Neural progenitor cell (in vitro differentiated cells): ENCODE data around the gene ATP6V0A4. TPM values are rescaled to one million over a fixed set of nuclear protein-coding genes. Genes with fewer than 3 reads are reported as not detected.

ENCODE experiments used
- DNase-seq: peaks from one replicate; pipeline ENCODE4 v3.0.0-alpha.2; 2016; ENCODE audit warnings: low spot score
- H2AFZ ChIP-seq: fragments of 200-600 bp; sonication (generic); replicated peaks from 2 replicates; pipeline ENCODE4 v1.6.1; 2016; ENCODE audit warnings: antibody characterized with exemption
- H3F3A ChIP-seq: fragments of 200-600 bp; sonication (generic); 2 replicates; pipeline ENCODE4 v1.6.1; 2016; ENCODE audit warnings: antibody characterized with exemption, low read depth
- H3K27ac ChIP-seq: fragments of 200-600 bp; sonication (generic); 2 replicates; pipeline ENCODE4 v1.5.1; 2016; ENCODE audit warnings: mild to moderate bottlenecking
- H3K27me3 ChIP-seq: fragments of 200-600 bp; sonication (generic); 2 replicates; pipeline ENCODE4 v1.6.1; 2016; ENCODE audit warnings: mild to moderate bottlenecking, moderate library complexity
- H3K36me3 ChIP-seq: fragments of 200-600 bp; sonication (generic); 2 replicates; pipeline ENCODE4 v1.5.1; 2016
- H3K4me1 ChIP-seq: fragments of 200-600 bp; sonication (generic); 2 replicates; pipeline ENCODE4 v1.6.1; 2016; ENCODE audit warnings: mixed run types
- H3K4me2 ChIP-seq: fragments of 200-600 bp; sonication (generic); 2 replicates; pipeline ENCODE4 v1.6.1; 2016
- H3K4me3 ChIP-seq: fragments of 200-600 bp; sonication (generic); 2 replicates; pipeline ENCODE4 v1.5.1; 2016
- H3K79me2 ChIP-seq: fragments of 200-600 bp; sonication (generic); 2 replicates; pipeline ENCODE4 v1.6.1; 2016; ENCODE audit warnings: low read depth
- H3K9ac ChIP-seq: fragments of 200-600 bp; sonication (generic); 2 replicates; pipeline ENCODE4 v1.6.1; 2016
- H3K9me3 ChIP-seq: fragments of 200-600 bp; sonication (generic); 2 replicates; pipeline ENCODE4 v1.5.1; 2016; ENCODE audit warnings: low read depth
- H4K20me1 ChIP-seq: fragments of 200-600 bp; sonication (generic); 2 replicates; pipeline ENCODE4 v1.6.1; 2016; ENCODE audit warnings: low read depth
- H3K27ac Mint-ChIP-seq: 3 replicates; pipeline ENCODE4 v1.8.0; 2021; ENCODE audit warnings: mixed read lengths
- H3K27me3 Mint-ChIP-seq: 2 replicates; pipeline ENCODE4 v1.8.0; 2022; ENCODE audit warnings: low read depth, mild to moderate bottlenecking, inconsistent platforms, moderate library complexity, mixed read lengths; ENCODE audit not compliant: insufficient read depth
- H3K36me3 Mint-ChIP-seq: 3 replicates; pipeline ENCODE4 v1.8.0; 2021; ENCODE audit warnings: mixed read lengths
- H3K4me1 Mint-ChIP-seq: 3 replicates; pipeline ENCODE4 v1.8.0; 2021; ENCODE audit warnings: mixed read lengths
- H3K4me3 Mint-ChIP-seq: 3 replicates; pipeline ENCODE4 v1.8.0; 2021; ENCODE audit warnings: mild to moderate bottlenecking, moderate library complexity, mixed read lengths
- H3K9me3 Mint-ChIP-seq: 3 replicates; pipeline ENCODE4 v1.8.0; 2020; ENCODE audit warnings: mixed read lengths
- CTCF ChIP-seq: fragments of 200-600 bp; sonication (generic); IDR thresholded peaks from 2 replicates; pipeline ENCODE4 v1.5.1; 2017; ENCODE audit warnings: antibody characterized with exemption, mild to moderate bottlenecking
- EZH2 ChIP-seq: fragments of 200-600 bp; sonication (generic); IDR thresholded peaks from 2 replicates; pipeline ENCODE4 v1.6.1; 2017; ENCODE audit warnings: antibody characterized with exemption, mild to moderate bottlenecking, moderate library complexity
- EZH2phosphoT487 ChIP-seq: fragments of 200-600 bp; sonication (generic); IDR thresholded peaks from 2 replicates; pipeline ENCODE4 v1.6.1; 2017; ENCODE audit warnings: antibody characterized with exemption
- total RNA-seq: library from RNA; depleted of rRNA; stranded (reverse); fragments of >200 nt; gene quantifications from 2 replicates; pipeline ENCODE4 v1.2.3, GENCODE V29; 2015; ENCODE audit warnings: low replicate concordance

Gene ATP6V0A4
- total RNA-seq, 1 donor from 2014 or later = 0.36 TPM

DNA sequence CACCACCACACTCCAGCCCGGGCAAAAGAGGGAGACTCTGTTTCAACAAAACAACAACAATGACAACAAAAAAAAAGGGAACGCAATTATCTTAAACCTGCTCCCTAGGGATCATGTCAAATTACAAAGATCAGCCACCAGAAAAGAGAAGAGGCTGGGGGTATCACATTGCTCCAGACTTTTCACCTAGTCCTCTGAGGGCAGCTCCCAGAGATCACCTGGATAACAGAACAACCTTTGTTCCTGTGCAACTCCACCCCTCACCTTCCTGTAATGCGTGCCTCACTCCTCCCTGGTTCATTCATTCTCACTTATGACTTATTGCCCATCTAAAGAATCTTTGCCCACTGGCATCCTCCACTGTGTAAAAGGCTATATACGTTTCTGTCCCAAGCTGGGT is 128.6 kb downstream of the ATP6V0A4 start:
- TF ChIP-seq EZH2phosphoT487 (no peak), CTCF (no peak), EZH2 (no peak)
- Histone ChIP-seq H3K27me3 (no peaks in the 10 kb centered on the region), H2AFZ (no peak overlapping the region), H3K27ac (no peak overlapping the region), H4K20me1 (no peaks in the 10 kb centered on the region), H3K79me2 (no peaks in the 10 kb centered on the region), H3K4me3 (no peak overlapping the region), H3K4me2 (no peak overlapping the region), H3K36me3 (no peaks in the 10 kb centered on the region), H3K9ac (no peak overlapping the region), H3K4me1 (no peaks in the 10 kb centered on the region), H3K9me3 (no peaks in the 10 kb centered on the region), H3F3A (peaks cover 5% of the 10 kb centered on the region)
- DNase-seq = no peak
- no peaks in the 10 kb centered on the region for H3K36me3 Mint-ChIP-seq
- H3K9me3 Mint-ChIP-seq = no peaks in the 10 kb centered on the region
- H3K27me3 Mint-ChIP-seq = no peaks in the 10 kb centered on the region
- H3K4me3 Mint-ChIP-seq = no peak overlapping the region
- H3K27ac Mint-ChIP-seq = no peak overlapping the region
- peaks cover 8% of the 10 kb centered on the region for H3K4me1 Mint-ChIP-seq

DNA sequence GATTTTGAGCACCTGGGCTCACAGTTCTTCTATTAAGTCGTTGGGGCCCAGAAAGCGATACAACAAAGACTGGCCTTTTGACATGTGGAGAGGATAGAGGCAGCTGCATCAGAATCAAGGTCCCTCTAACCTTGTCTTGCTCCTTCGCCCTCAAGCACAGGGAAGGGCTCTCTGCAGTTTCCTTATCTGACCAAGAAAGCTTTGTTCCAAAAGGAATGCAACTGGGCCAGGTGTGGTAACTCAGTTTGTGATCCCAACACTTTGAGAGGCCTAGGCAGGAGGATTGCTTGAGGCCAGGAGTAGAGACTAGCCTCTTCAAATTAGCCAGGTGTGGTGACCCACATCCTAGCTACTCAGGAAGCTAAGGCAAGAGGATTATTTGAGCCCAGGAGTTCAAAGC is 129.1 kb downstream of the ATP6V0A4 start:
- Histone ChIP-seq H3K4me2 (no peak overlapping the region), H4K20me1 (no peaks in the 10 kb centered on the region), H3K27ac (no peak overlapping the region), H3K79me2 (no peaks in the 10 kb centered on the region), H3K9me3 (no peaks in the 10 kb centered on the region), H3K4me1 (no peaks in the 10 kb centered on the region), H3F3A (peaks cover 9% of the 10 kb centered on the region), H2AFZ (no peak overlapping the region), H3K4me3 (no peak overlapping the region), H3K9ac (no peak overlapping the region), H3K27me3 (no peaks in the 10 kb centered on the region), H3K36me3 (no peaks in the 10 kb centered on the region)
- no peaks in the 10 kb centered on the region for H3K27me3 Mint-ChIP-seq
- no peak for DNase-seq
- H3K4me3 Mint-ChIP-seq = no peak overlapping the region
- no peaks in the 10 kb centered on the region for H3K36me3 Mint-ChIP-seq
- H3K4me1 Mint-ChIP-seq = peaks cover 9% of the 10 kb centered on the region
- no peaks in the 10 kb centered on the region for H3K9me3 Mint-ChIP-seq
- peak overlapping the region; percentile 43 for H3K27ac Mint-ChIP-seq
- TF ChIP-seq CTCF (no peak), EZH2 (no peak), EZH2phosphoT487 (no peak)

DNA sequence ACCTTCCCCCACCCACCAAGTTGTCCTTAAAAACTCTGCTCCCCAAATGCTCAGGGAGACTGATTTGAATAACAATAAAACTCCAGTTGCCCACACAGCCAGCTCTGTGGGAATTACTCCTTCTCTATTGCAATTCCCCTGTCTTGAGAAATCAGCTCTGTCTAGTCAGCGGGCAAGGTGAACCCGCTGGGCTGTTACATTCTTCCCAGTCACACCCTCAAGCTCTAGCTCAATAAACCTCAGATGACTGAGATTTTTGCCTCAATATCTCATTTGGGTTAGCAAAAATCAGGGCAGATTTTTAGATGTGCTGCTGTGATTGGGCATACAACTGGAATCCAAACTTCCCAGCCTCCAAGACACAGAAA is 129.8 kb downstream of the ATP6V0A4 start:
- Histone ChIP-seq H3K27me3 (no peaks in the 10 kb centered on the region), H3K79me2 (no peaks in the 10 kb centered on the region), H2AFZ (no peak overlapping the region), H3K27ac (no peak overlapping the region), H3K9ac (no peak overlapping the region), H3K4me2 (no peak overlapping the region), H3K4me1 (peaks cover 4% of the 10 kb centered on the region), H3K9me3 (no peaks in the 10 kb centered on the region), H3F3A (peaks cover 16% of the 10 kb centered on the region), H4K20me1 (no peaks in the 10 kb centered on the region), H3K4me3 (no peak overlapping the region), H3K36me3 (no peaks in the 10 kb centered on the region)
- Mint-ChIP-seq H3K9me3 (no peaks in the 10 kb centered on the region), H3K27me3 (no peaks in the 10 kb centered on the region), H3K27ac (no peak overlapping the region), H3K4me1 (peaks cover 16% of the 10 kb centered on the region), H3K4me3 (no peak overlapping the region), H3K36me3 (no peaks in the 10 kb centered on the region)
- TF ChIP-seq CTCF (no peak), EZH2phosphoT487 (no peak), EZH2 (no peak)
- no peak for DNase-seq
